HL-60 (cell line): ENCODE results near the gene MIR17HG.

ENCODE experiments used
- DNase-seq, 2 experiments: peaks; one replicate each; pipeline ENCODE4 v3.0.0-alpha.2; 2010 to 2020; ENCODE audit warnings: low read depth in 1 of 2, low spot score in 1 of 2
- H3K27ac ChIP-seq: fragments of 250-450 bp; sonication (Bioruptor Pico); replicated peaks from 2 replicates; pipeline ENCODE4 v1.5.1; 2020; ENCODE audit warnings: mild to moderate bottlenecking, moderate library complexity
- H3K27me3 ChIP-seq: fragments of 250-450 bp; sonication (Bioruptor Pico); 2 replicates; pipeline ENCODE4 v1.5.1; 2021; ENCODE audit warnings: mild to moderate bottlenecking, moderate library complexity; ENCODE audit not compliant: insufficient read depth, poor library complexity, severe bottlenecking
- H3K4me3 ChIP-seq: replicated peaks from 2 replicates; pipeline ENCODE4 v1.5.1; 2011; ENCODE audit warnings: mild to moderate bottlenecking, control low read depth, low read length; ENCODE audit not compliant: insufficient read depth
- CTCF ChIP-seq: IDR thresholded peaks from one replicate; pipeline ENCODE4 v1.5.1; 2011; ENCODE audit warnings: low read length, control low read depth, inconsistent platforms; ENCODE audit not compliant: insufficient read depth
- GABPA ChIP-seq: IDR thresholded peaks from 2 replicates; pipeline ENCODE4 v1.6.1; 2012; ENCODE audit warnings: low read depth
- POLR2AphosphoS5 ChIP-seq: IDR thresholded peaks from 2 replicates; pipeline ENCODE4 v1.6.1; 2012; ENCODE audit warnings: low read depth
- SPI1 ChIP-seq: IDR thresholded peaks from 2 replicates; pipeline ENCODE4 v1.6.1; 2012; ENCODE audit warnings: low read depth, mild to moderate bottlenecking, borderline replicate concordance
- TF ChIP-seq, protein P1 (sequence below): IDR thresholded peaks from 2 replicates; pipeline ENCODE4 v1.6.1; 2012; ENCODE audit warnings: low read depth; ENCODE audit not compliant: insufficient replicate concordance

MIR17HG gene

GRCh38 chr13:91358387-91358782 is 10.9 kb downstream of the MIR17HG start:
- Histone ChIP-seq H3K4me3 (no peak overlapping the region), H3K27ac (no peak overlapping the region), H3K27me3 (no peaks in the 10 kb centered on the region)
- TF ChIP-seq POLR2AphosphoS5 (peak; percentile 1; the same call in 1 of the 2 replicates), SPI1 (no peak)
- DNase-seq, result peak in 1 of 2 experiments; percentile 63

GRCh38 chr13:91359111-91359510 is 11.6 kb downstream of the MIR17HG start:
- H3K4me3 ChIP-seq, result no peak overlapping the region
- no peak overlapping the region for H3K27ac ChIP-seq
- no peak; the same call in 1 of the 2 replicates for TF ChIP-seq GABPA
- TF ChIP-seq SPI1, result no peak
- no peak for TF ChIP-seq POLR2AphosphoS5
- TF ChIP-seq, protein P1, sequence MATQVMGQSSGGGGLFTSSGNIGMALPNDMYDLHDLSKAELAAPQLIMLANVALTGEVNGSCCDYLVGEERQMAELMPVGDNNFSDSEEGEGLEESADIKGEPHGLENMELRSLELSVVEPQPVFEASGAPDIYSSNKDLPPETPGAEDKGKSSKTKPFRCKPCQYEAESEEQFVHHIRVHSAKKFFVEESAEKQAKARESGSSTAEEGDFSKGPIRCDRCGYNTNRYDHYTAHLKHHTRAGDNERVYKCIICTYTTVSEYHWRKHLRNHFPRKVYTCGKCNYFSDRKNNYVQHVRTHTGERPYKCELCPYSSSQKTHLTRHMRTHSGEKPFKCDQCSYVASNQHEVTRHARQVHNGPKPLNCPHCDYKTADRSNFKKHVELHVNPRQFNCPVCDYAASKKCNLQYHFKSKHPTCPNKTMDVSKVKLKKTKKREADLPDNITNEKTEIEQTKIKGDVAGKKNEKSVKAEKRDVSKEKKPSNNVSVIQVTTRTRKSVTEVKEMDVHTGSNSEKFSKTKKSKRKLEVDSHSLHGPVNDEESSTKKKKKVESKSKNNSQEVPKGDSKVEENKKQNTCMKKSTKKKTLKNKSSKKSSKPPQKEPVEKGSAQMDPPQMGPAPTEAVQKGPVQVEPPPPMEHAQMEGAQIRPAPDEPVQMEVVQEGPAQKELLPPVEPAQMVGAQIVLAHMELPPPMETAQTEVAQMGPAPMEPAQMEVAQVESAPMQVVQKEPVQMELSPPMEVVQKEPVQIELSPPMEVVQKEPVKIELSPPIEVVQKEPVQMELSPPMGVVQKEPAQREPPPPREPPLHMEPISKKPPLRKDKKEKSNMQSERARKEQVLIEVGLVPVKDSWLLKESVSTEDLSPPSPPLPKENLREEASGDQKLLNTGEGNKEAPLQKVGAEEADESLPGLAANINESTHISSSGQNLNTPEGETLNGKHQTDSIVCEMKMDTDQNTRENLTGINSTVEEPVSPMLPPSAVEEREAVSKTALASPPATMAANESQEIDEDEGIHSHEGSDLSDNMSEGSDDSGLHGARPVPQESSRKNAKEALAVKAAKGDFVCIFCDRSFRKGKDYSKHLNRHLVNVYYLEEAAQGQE, result no peak
- no peak for TF ChIP-seq CTCF
- H3K27me3 ChIP-seq, result no peaks in the 10 kb centered on the region
- DNase-seq, result no peak

DNA sequence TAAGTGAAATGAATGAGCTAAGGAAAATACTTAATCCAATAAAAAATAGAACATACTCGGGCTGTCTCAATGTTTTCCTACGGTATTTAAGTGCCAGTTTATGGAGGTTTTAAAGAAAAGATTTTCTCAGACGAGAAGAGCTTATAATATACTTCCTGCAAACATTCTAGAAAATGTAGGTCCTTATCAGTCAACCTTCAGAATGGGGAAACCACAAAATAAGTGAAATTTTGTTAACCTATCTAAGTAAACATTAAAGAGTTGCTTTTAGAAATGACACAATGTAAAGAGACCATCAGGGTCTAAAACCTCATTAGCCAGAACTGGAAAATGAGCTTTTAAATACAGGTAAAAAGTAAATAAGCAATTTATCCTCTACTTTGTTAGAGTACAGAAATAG is 12.1 kb downstream of the MIR17HG start:
- H3K27ac ChIP-seq, result no peak overlapping the region
- H3K27me3 ChIP-seq, result no peaks in the 10 kb centered on the region

More for the DNA sequence above, 12.1 kb downstream of the MIR17HG start:
- no peak overlapping the region for H3K4me3 ChIP-seq
- TF ChIP-seq SPI1, result no peak
- no peak for TF ChIP-seq POLR2AphosphoS5
- TF ChIP-seq GABPA, result no peak
- TF ChIP-seq, protein P1, result no peak
- no peak for TF ChIP-seq CTCF
- no peak for DNase-seq
